PC-9 (cell line): ENCODE data around the gene NKAPD1.

Source experiments
- EZH2 ChIP-seq: fragments of 200-600 bp; sonication (generic); IDR thresholded peaks from 2 replicates; pipeline ENCODE4 v1.8.0; 2017; ENCODE audit warnings: antibody characterized with exemption, low read depth
- TF ChIP-seq, protein P1 (sequence below): fragments of 200-600 bp; sonication (generic); conservative IDR thresholded peaks from 2 replicates; pipeline ENCODE4 v1.6.1; 2017; ENCODE audit warnings: mixed run types, antibody characterized with exemption, mild to moderate bottlenecking, moderate library complexity

DNA sequence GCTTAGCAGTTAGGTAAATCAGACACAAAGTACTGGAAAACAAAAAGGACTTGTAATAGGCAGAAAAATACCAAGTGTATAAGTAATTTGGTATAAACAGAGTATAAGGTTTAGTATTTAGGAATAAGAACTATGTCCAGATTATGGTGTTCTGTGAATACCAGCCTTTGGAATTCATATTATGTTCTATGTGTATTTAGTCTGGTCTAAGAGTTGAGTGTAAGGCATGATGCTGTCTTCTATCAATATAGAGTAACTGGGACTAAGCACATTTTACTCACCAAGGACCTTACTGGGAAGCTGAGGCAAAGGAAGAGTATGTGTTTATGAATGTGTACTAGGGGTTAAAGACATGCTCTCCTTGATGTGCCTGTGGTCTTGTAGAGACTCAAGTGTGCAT, 22.1 kb downstream of the NKAPD1 start:
- TF ChIP-seq, protein P1, sequence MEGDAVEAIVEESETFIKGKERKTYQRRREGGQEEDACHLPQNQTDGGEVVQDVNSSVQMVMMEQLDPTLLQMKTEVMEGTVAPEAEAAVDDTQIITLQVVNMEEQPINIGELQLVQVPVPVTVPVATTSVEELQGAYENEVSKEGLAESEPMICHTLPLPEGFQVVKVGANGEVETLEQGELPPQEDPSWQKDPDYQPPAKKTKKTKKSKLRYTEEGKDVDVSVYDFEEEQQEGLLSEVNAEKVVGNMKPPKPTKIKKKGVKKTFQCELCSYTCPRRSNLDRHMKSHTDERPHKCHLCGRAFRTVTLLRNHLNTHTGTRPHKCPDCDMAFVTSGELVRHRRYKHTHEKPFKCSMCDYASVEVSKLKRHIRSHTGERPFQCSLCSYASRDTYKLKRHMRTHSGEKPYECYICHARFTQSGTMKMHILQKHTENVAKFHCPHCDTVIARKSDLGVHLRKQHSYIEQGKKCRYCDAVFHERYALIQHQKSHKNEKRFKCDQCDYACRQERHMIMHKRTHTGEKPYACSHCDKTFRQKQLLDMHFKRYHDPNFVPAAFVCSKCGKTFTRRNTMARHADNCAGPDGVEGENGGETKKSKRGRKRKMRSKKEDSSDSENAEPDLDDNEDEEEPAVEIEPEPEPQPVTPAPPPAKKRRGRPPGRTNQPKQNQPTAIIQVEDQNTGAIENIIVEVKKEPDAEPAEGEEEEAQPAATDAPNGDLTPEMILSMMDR, result no peak
- TF ChIP-seq EZH2, result no peak
